K562 (cell line): ENCODE data around the gene ACOT4. TPM values are rescaled to one million over a fixed set of nuclear protein-coding genes. Genes with fewer than 3 reads are reported as not detected.

Experiments used
- ATAC-seq: fragments of 200-7000 bp; cut with Tn5 transposase; 3 replicates; pipeline ENCODE4 v1.9.1; 2020; ENCODE audit warnings: moderate library complexity
- BruUV-seq: library from RNA; stranded (reverse); fragments of 400-500 nt; replicated peaks from 2 replicates; lab custom pipeline; 2021; lab: Mats Ljungman, UMichigan
- CTCF ChIA-PET: fragments of 300-600 bp; formaldehyde crosslinking; extraction: SDS; loops from one replicate; lab custom pipeline; 2021; ENCODE audit warnings: low intra/inter-chr PET ratio; lab: Yijun Ruan, JAX
- POLR2A ChIA-PET: fragments of 300-600, 350-650 bp; sonication (Branson Sonifier 250); formaldehyde crosslinking; extraction: SDS; loops from one replicate; lab custom pipeline; 2021; ENCODE audit warnings: antibody characterized with exemption, inconsistent platforms; lab: Yijun Ruan, JAX
- DNase-seq, 4 experiments: peaks; one replicate each; pipeline versions ENCODE4 v3.0.0 to v3.0.0-alpha.2; 2011 to 2018; ENCODE audit warnings: low spot score in 3 of 4, mixed read lengths in 3 of 4; ENCODE audit errors: extremely low read depth in 1 of 4
- FAIRE-seq: peaks from 2 replicates; lab custom pipeline; 2011; peaks lifted over from hg19 to GRCh38; lab: Jason Lieb, UNC
- H2AFZ ChIP-seq: 2 replicates; pipeline ENCODE4 v1.6.0; 2011; ENCODE audit warnings: low read depth, low read length, control low read depth, inconsistent platforms
- H3K27ac ChIP-seq: fragments of 200-600 bp; 3 replicates; pipeline ENCODE4 v1.8.0; 2011; ENCODE audit warnings: low read depth, mild to moderate bottlenecking, control low read depth, inconsistent platforms, low read length, moderate library complexity, mixed read lengths; ENCODE audit errors: extremely low read depth
- H3K27me3 ChIP-seq, 2 experiments: fragments of 300-600 bp in 1 of 2; 2 replicates in 1 of 2; 3 replicates in 1 of 2; pipeline versions ENCODE4 v1.6.0 to v1.8.0; 2011; ENCODE audit warnings: inconsistent platforms in 2 of 2, low read length in 2 of 2, mild to moderate bottlenecking in 1 of 2, mixed read lengths in 1 of 2, moderate library complexity in 1 of 2; ENCODE audit not compliant: control insufficient read depth in 2 of 2, insufficient read depth in 2 of 2
- H3K36me3 ChIP-seq: fragments of 300-600 bp; 3 replicates; pipeline ENCODE4 v1.8.0; 2011; ENCODE audit warnings: mild to moderate bottlenecking, low read length, inconsistent platforms; ENCODE audit not compliant: control insufficient read depth, insufficient read depth
- H3K4me1 ChIP-seq, 2 experiments: fragments of 200-600 bp in 1 of 2; replicated peaks in 1 of 2; 2 replicates in 1 of 2; 3 replicates in 1 of 2; pipeline versions ENCODE4 v1.5.1 to v1.8.0; 2011; ENCODE audit warnings: inconsistent platforms in 2 of 2, low read length in 2 of 2, mild to moderate bottlenecking in 1 of 2, mixed read lengths in 1 of 2, moderate library complexity in 1 of 2; ENCODE audit not compliant: control insufficient read depth in 2 of 2, insufficient read depth in 2 of 2
- H3K4me2 ChIP-seq: 2 replicates; pipeline ENCODE4 v1.6.1; 2011; ENCODE audit warnings: low read length, control low read depth, inconsistent platforms, mixed read lengths; ENCODE audit not compliant: insufficient read depth
- H3K4me3 ChIP-seq: fragments of 200-600 bp; sonication (generic), shearing (Covaris generic); 2 replicates; pipeline ENCODE4 v1.5.1; 2016; ENCODE audit warnings: control low read depth, inconsistent platforms
- H3K79me2 ChIP-seq: fragments of 200-600 bp; 3 replicates; pipeline ENCODE4 v1.8.0; 2011; ENCODE audit warnings: low read length, inconsistent platforms; ENCODE audit not compliant: control insufficient read depth, insufficient read depth
- H3K9ac ChIP-seq, 2 experiments: 2 replicates each; pipeline versions ENCODE4 v1.6.0 to v1.6.1; 2011; ENCODE audit warnings: low read depth in 2 of 2, low read length in 2 of 2, control low read depth in 1 of 2, inconsistent platforms in 1 of 2, mild to moderate bottlenecking in 1 of 2, mixed read lengths in 1 of 2; ENCODE audit not compliant: insufficient read depth in 1 of 2
- H3K9me1 ChIP-seq: one replicate; pipeline ENCODE4 v1.6.0; 2011; ENCODE audit warnings: inconsistent platforms, mild to moderate bottlenecking, low read length, moderate library complexity; ENCODE audit not compliant: control insufficient read depth, insufficient read depth
- H3K9me3 ChIP-seq: replicated peaks from 2 replicates; pipeline ENCODE4 v1.5.1; 2011; ENCODE audit warnings: low read depth, low read length, inconsistent platforms; ENCODE audit not compliant: control insufficient read depth, insufficient read depth
- H4K20me1 ChIP-seq: replicated peaks from 2 replicates; pipeline ENCODE4 v1.6.1; 2011; ENCODE audit warnings: low read length, inconsistent platforms, mixed read lengths; ENCODE audit not compliant: control insufficient read depth, insufficient read depth
- ARID1B ChIP-seq: fragments of 450-650 bp; IDR thresholded peaks from 2 replicates; pipeline ENCODE4 v1.6.1; 2016; ENCODE audit warnings: antibody characterized with exemption, mild to moderate bottlenecking, inconsistent platforms
- FOXK2 ChIP-seq, 2 experiments: fragments of 450-650 bp; IDR thresholded peaks in 1 of 2; conservative IDR thresholded peaks in 1 of 2; 2 replicates each; pipeline ENCODE4 v1.6.1; 2016; ENCODE audit warnings: low read depth in 2 of 2, mild to moderate bottlenecking in 1 of 2
- GTF2E2 ChIP-seq: fragments of 200-800 bp; sonication (Bioruptor generic); IDR thresholded peaks from 2 replicates; pipeline ENCODE4 v1.6.1; 2016; ENCODE audit warnings: missing genetic modification characterization, missing compliant biosample characterization
- KDM1A ChIP-seq, 2 experiments: fragments of 450-650 bp; IDR thresholded peaks; 2 replicates each; pipeline ENCODE4 v1.6.1; 2016; ENCODE audit warnings: mild to moderate bottlenecking in 2 of 2
- ZFP30 ChIP-seq: fragments of 250-450 bp; sonication (Bioruptor Pico); IDR thresholded peaks from 2 replicates; pipeline ENCODE4 v1.8.0; 2022; ENCODE audit warnings: moderate library complexity, mild to moderate bottlenecking, inconsistent platforms, borderline replicate concordance
- ZHX1 ChIP-seq: fragments of 150-350 bp; conservative IDR thresholded peaks from 2 replicates; pipeline ENCODE4 v1.6.1; 2014; ENCODE audit warnings: low read length
- WGBS: fragments of 100-300 bp; shearing (Covaris generic); methylation state at CpG from one replicate; pipeline ENCODE4 v1.1.6; 2016; ENCODE audit warnings: low coverage, mixed read lengths; ENCODE audit not compliant: insufficient coverage; ENCODE audit errors: missing lambda C conversion rate; 5-methylcytosine and 5-hydroxymethylcytosine counted together
- in situ Hi-C: fragments of 300-500 bp; cut with MboI; formaldehyde crosslinking; loops from 4 replicates; pipeline ENCODE4 v1.15.0; 2018; ENCODE audit warnings: inconsistent platforms, mixed read lengths
- intact Hi-C: fragments of 100-400 bp; cut with micrococcal nuclease; formaldehyde crosslinking; loops from 2 replicates; pipeline ENCODE4 v1.14.2; 2022
- polyA plus RNA-seq, 8 experiments: library from polyadenylated mRNA; depleted of rRNA in 4 of 8; stranded (reverse) in 5 of 8; unstranded in 3 of 8; fragments of >200 nt; fragmentation: Nextera tagmentation in 2 of 8; fragmentation: Illumina TruSeq in 1 of 8; extraction: Ambion mirVana in 2 of 8; extraction: Trizol in 1 of 8; gene quantifications; 2 replicates each; pipeline versions ENCODE4 v1.2.1 to v1.2.3, GENCODE V29; 2011 to 2014; ENCODE audit warnings: inconsistent platforms in 1 of 8, missing spikeins in 1 of 8
- total RNA-seq, 7 experiments: library from RNA; depleted of rRNA in 6 of 7; stranded (reverse); fragments of >200 nt in 6 of 7; fragmentation: Illumina TruSeq in 2 of 7; extraction: Trizol in 2 of 7; gene quantifications; 2 replicates each; pipeline versions ENCODE4 v1.2.1 to v1.2.3, GENCODE V29; 2011 to 2021; ENCODE audit warnings: low replicate concordance in 1 of 7
- TF ChIP-seq, protein P1 (sequence below): IDR thresholded peaks from 2 replicates; pipeline ENCODE4 v1.6.1; 2011; ENCODE audit not compliant: insufficient read length; ENCODE audit errors: extremely low read depth
- TF ChIP-seq, protein P2 (sequence below), 3 experiments: IDR thresholded peaks in 2 of 3; conservative IDR thresholded peaks in 1 of 3; 2 replicates each; pipeline ENCODE4 v1.5.1; 2011 to 2012; ENCODE audit warnings: low read length in 3 of 3, mild to moderate bottlenecking in 3 of 3, control low read depth in 2 of 3, improper control_type of control experiment in 1 of 3, inconsistent platforms in 1 of 3, low read depth in 1 of 3, mixed read lengths in 1 of 3, moderate library complexity in 1 of 3; ENCODE audit not compliant: insufficient read depth in 2 of 3
- TF ChIP-seq, protein P3 (sequence below): sonication (generic); formaldehyde crosslinking; IDR thresholded peaks from 2 replicates; pipeline ENCODE4 v1.8.1; 2023; ENCODE audit warnings: missing genetic modification reagents, mild to moderate bottlenecking, borderline replicate concordance

Gene ACOT4
- total and polyA plus RNA-seq, 9 of the 15 experiments (the other 6 are each of a cell fraction or from before 2014, with no cell fraction given) = not detected

DNA sequence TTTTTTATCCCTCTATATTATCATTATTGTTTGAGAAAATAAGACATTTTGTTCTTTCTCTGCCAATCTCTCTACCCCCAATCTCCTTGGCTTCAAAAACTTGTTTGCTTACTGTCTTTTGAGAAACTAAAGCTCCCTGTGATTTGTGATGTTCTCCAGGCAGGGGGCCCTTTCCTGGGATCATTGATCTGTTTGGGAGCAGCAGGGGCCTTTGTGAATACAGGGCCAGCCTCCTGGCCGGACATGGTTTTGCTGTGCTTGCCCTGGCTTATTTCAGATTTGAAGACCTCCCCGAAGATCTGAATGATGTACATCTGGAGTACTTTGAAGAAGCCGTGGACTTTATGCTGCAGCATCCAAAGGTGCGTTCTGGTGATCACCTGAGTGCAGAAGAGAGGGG lies 25.2 kb downstream of the ACOT4 start:
- Histone ChIP-seq H3K4me2 (no peak overlapping the region), H3K27me3 (no peaks in the 10 kb centered on the region), H3K9me3 (no peaks in the 10 kb centered on the region), H3K4me1 (peaks cover 0 to 10% of the 10 kb centered on the region in 2 experiments; a peak in 2 of 5 replicates), H3K9me1 (no peaks in the 10 kb centered on the region), H3K9ac (no peak overlapping the region), H3K36me3 (no peaks in the 10 kb centered on the region), H4K20me1 (no peaks in the 10 kb centered on the region), H3K79me2 (no peaks in the 10 kb centered on the region), H3K27ac (no peak overlapping the region), H3K4me3 (no peak overlapping the region), H2AFZ (no peak overlapping the region)
- ATAC-seq (no peak), DNase-seq (no peak), FAIRE-seq (no peak)
- intact Hi-C loops = no loop called here
- in situ Hi-C loops = no loop called here
- ChIA-PET CTCF (no interaction called here), POLR2A (interaction anchor here (0.6 kb wide), 1 partner anchor 154 kb away, joined by 3 read pairs; no protein-coding TSS in a partner anchor)
- BruUV-seq = no TSS peak
- 28% methylated on average over 4 of the region's 4 CpGs for WGBS
- TF ChIP-seq, protein P1, sequence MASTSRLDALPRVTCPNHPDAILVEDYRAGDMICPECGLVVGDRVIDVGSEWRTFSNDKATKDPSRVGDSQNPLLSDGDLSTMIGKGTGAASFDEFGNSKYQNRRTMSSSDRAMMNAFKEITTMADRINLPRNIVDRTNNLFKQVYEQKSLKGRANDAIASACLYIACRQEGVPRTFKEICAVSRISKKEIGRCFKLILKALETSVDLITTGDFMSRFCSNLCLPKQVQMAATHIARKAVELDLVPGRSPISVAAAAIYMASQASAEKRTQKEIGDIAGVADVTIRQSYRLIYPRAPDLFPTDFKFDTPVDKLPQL = no peak
- TF ChIP-seq ZFP30 (CRISPR knock-in tag) = no peak
- TF ChIP-seq GTF2E2 (tag) = no peak
- TF ChIP-seq ARID1B = no peak
- TF ChIP-seq, protein P2, sequence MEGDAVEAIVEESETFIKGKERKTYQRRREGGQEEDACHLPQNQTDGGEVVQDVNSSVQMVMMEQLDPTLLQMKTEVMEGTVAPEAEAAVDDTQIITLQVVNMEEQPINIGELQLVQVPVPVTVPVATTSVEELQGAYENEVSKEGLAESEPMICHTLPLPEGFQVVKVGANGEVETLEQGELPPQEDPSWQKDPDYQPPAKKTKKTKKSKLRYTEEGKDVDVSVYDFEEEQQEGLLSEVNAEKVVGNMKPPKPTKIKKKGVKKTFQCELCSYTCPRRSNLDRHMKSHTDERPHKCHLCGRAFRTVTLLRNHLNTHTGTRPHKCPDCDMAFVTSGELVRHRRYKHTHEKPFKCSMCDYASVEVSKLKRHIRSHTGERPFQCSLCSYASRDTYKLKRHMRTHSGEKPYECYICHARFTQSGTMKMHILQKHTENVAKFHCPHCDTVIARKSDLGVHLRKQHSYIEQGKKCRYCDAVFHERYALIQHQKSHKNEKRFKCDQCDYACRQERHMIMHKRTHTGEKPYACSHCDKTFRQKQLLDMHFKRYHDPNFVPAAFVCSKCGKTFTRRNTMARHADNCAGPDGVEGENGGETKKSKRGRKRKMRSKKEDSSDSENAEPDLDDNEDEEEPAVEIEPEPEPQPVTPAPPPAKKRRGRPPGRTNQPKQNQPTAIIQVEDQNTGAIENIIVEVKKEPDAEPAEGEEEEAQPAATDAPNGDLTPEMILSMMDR (IDR thresholded peaks at IDR 0.05 in 2 of 3, conservative IDR thresholded peaks at IDR 0.05 in 1 of 3; ENCODE audit: insufficient read depth in 2 of 3, low read depth in 1 of 3, low read length in 3 of 3) = no peak
- TF ChIP-seq, protein P3, sequence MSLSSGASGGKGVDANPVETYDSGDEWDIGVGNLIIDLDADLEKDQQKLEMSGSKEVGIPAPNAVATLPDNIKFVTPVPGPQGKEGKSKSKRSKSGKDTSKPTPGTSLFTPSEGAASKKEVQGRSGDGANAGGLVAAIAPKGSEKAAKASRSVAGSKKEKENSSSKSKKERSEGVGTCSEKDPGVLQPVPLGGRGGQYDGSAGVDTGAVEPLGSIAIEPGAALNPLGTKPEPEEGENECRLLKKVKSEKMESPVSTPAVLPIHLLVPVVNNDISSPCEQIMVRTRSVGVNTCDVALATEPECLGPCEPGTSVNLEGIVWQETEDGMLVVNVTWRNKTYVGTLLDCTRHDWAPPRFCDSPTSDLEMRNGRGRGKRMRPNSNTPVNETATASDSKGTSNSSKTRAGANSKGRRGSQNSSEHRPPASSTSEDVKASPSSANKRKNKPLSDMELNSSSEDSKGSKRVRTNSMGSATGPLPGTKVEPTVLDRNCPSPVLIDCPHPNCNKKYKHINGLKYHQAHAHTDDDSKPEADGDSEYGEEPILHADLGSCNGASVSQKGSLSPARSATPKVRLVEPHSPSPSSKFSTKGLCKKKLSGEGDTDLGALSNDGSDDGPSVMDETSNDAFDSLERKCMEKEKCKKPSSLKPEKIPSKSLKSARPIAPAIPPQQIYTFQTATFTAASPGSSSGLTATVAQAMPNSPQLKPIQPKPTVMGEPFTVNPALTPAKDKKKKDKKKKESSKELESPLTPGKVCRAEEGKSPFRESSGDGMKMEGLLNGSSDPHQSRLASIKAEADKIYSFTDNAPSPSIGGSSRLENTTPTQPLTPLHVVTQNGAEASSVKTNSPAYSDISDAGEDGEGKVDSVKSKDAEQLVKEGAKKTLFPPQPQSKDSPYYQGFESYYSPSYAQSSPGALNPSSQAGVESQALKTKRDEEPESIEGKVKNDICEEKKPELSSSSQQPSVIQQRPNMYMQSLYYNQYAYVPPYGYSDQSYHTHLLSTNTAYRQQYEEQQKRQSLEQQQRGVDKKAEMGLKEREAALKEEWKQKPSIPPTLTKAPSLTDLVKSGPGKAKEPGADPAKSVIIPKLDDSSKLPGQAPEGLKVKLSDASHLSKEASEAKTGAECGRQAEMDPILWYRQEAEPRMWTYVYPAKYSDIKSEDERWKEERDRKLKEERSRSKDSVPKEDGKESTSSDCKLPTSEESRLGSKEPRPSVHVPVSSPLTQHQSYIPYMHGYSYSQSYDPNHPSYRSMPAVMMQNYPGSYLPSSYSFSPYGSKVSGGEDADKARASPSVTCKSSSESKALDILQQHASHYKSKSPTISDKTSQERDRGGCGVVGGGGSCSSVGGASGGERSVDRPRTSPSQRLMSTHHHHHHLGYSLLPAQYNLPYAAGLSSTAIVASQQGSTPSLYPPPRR (CRISPR knock-in tag) = no peak
- no peak for TF ChIP-seq ZHX1
- TF ChIP-seq FOXK2 (conservative IDR thresholded peaks at IDR 0.05 in 1 of 2, IDR thresholded peaks at IDR 0.05 in 1 of 2; ENCODE audit: low read depth in 2 of 2) = no peak
- TF ChIP-seq KDM1A (IDR thresholded peaks at IDR 0.05) = no peak
